HG03558 (cell line): ENCODE data around the gene MCTP2.

Source experiments
- ATAC-seq: cut with Tn5 transposase; IDR thresholded peaks from one replicate; pipeline ENCODE4 v1.9.1; 2021; ENCODE audit warnings: moderate number of reproducible peaks; ENCODE audit not compliant: unreplicated experiment; ENCODE audit errors: extremely low read depth

MCTP2 gene

GRCh38 chr15:94417501-94418293 is 186.3 kb downstream of the MCTP2 start:
- no peak for ATAC-seq

- no peak for ATAC-seq
These were observed 190.3 kb downstream of the MCTP2 start for GRCh38 chr15:94421706-94422105.

DNA sequence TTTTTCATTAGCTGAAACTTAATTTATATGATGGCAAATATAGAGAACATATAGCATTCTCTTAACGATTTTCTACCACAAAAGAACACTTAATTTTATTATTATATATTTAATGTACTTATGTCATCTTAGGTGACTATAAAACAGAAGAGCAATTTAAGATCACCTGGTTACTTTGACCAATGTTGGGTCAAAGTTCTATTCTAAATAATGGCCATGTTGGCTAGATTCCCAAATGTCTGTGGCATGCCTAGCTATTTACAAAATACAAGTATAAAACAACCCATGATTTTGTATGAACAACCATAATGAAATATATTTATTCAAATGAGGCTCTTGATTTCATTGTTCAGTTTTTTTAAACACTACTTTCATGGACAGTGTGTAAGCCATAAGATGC is 200.9 kb downstream of the MCTP2 start:
- no peak for ATAC-seq

DNA sequence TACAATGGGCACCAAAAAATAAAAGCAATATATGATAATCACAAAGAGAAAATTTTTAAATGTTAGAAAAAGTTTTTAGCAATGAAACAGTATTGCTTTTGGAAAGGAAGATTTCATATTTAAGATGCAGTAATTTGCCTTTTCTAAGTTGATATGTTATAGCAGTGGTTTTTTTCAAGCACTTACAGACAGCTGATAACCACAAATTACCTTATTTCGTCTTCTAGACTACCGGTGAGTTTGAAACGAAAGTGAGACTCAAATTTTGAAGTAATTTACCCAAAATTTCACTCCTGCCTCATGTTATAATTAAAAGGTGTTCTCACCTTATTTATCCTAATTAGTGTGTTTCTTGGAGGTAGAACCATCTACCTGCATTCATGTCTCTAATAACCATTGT is 207.8 kb downstream of the MCTP2 start:
- no peak for ATAC-seq

- no peak for ATAC-seq
These were observed 210.4 kb downstream of the MCTP2 start for GRCh38 chr15:94441760-94442159.

- no peak for ATAC-seq
These were observed 211.1 kb downstream of the MCTP2 start for GRCh38 chr15:94442480-94442879.

DNA sequence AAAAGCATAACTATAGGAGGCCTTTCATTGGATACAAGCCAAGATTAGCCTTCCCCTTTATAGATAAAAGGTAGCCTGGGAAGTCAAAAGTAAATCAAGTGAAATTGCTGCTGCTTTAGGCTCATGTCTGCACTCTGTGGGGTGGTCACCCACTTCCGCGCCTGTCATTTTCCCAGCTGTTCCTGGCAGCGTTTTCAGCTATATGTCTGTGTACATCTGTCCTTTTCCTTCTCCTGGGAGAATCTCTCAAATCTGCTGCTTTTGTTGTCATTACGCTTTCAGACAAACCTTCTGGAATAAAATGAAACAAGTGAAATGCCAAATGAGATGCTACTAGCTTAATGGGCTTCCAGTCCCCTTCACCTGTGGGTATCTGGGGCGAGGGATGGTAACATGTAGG is 211.8 kb downstream of the MCTP2 start:
- ATAC-seq = no peak

- no peak for ATAC-seq
These were observed 214.3 kb downstream of the MCTP2 start for GRCh38 chr15:94445566-94446160.

DNA sequence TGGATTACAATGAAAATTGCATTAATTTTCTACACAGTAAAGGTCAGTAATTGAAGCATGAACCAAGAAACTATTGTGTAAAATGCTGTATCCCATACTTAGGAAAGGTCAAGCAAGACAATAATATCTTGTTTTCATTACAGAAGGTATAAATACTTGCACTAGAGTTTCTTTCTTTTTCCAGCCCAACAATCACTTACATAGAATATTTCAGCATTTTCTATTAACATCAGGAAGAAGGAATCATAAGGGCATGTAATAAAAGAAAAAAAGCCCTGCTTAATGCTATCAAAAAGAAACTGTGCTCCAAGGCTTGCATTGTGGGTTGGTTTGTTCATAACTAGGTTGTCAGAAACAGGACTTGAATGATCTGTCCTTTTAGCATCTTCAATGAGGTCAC is 215.1 kb downstream of the MCTP2 start:
- no peak for ATAC-seq

DNA sequence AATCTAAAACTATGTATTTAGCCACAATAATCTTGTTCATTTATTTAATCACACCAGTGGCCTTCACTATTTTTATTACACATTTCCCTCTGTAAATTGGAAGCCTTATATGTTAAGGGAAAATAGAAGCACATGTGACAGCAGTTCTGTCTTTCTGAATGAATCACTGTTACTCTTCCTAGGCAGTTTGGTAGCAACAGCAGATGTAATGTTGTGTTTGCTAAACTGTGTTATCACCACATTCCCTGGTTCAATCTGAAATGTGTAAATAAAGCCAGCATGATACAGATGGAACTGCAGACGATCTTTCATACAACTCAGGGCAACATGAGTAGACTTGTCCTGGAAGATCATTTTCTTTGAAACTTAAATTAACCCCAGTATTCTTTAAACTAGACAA is 220.1 kb downstream of the MCTP2 start:
- ATAC-seq = no peak

DNA sequence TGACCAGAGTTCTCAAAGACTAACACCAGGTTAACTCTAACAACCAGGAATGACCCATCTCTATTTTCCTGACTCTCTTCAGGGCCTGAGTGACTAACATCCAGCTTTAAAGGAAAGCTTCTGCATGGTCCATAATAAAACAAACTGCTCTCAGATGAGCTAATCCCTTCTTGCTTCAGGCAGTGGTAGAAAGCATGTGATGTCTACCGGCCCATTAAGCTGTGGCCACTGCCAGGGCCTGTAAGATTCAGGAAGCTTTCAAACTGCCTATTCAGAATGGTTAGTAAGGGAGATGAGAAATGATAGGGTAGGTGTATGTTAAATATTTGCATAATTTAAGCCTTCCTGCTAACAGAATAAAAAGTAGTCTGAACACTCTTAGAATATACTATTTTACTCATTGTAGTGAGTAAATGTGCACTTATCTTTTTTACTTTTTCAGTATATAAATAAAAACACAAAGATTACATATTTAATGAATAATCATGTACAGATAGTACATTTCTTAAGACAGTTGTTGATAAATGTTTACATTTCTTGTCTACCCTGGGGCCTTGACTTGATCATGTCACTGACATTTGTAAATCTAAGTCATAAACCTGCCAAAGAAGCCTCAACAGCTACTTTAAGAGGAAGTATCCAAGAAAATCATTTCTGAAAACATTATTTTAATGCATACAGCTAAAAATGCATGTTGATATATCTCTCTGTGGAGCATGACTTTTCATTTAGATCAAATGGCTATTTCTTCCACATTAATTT is 222.0 kb downstream of the MCTP2 start:
- no peak for ATAC-seq

DNA sequence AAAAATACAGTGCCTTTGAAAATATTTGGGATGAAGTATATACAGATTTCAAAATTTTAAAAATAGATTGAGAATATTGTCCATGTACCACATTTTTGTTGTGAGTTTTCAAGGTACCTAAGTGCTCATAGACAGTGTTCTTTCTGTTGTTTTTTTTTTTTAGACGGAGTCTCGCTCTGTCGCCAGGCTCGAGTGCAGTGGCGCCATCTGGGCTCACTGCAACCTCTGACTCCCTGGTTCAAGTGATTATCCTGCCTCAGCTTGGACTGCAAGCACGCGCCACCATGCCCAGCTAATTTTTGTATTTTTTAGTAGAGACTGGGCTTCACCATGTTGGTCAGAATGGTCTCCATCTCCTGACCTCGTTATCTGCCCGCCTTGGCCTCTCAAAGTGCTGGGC is 223.9 kb downstream of the MCTP2 start:
- no peak for ATAC-seq

GRCh38 chr15:94456226-94456625 is 224.9 kb downstream of the MCTP2 start:
- ATAC-seq = no peak

DNA sequence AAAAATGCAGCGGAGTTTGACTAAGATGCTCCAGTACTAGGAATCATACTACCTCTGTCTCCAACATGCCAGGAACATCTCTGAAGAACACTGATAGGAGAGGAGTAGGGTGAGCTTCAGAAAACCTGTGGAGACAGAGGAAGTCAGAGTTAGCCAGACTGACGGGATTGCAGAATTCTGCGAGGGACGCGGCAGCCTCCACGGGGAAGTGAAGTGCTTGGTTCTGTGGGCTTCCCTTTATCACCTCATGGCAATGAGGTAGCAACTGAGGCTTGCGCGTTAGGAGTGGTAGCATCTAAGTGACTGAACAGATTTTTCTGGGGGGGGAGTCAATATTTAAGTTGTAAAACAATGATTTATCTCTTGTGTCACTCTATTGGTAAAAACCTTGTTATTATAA is 226.3 kb downstream of the MCTP2 start:
- no peak for ATAC-seq

DNA sequence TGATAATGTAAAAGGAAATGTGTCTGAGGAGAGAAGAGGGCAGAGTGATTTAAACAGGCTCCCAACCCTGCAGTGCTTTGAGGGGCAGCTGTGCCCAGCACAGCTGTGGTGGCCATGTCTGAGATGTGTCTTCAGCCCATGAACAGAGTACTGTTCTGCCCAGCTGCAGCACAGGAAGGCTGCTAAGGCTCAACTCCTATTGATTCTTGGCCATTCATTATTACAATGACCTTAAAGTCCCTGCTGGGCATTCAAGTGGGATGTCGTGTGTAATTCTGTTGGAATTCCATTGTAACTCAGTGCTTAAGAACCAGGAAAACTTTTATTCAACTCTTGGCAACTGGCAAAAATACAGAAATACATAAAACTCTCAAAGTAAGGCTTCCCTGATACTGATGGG is 229.3 kb downstream of the MCTP2 start:
- no peak for ATAC-seq

DNA sequence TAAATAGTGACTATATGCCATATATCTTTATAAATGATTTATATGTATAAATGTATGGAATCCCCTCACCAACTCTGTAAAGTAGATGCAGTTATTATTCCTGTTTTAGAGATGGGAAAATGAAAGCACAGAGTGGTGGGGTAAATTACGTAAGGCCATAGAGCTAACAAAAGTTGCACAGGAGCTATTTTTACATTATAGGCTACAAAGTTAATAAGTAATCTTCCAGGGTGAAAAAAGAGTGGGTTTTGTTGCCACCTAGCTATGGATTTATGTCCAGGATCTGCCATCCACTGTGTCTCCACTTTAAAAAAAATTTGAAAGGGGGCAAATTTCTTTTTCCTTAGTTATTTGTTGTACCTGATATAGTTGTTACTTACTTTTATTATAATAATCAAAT is 235.7 kb downstream of the MCTP2 start:
- ATAC-seq = no peak

DNA sequence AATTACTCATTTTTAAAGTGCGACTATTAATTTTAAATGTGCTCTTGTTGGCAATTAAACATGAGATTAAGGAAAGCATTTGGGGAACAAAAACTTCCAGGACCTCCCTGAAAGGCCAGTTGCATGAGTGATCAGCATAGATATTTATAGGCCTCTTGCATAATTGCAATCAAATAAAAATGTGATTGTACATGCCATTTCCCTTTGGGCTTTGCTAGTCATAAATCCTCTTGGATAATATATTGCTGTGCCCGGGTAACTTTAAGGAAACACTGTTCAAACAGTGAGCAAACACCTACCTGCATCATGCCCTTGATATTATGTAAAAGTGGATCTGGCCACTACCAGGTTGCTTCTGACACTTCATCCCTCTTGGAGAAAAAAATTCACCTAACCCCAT is 239.1 kb downstream of the MCTP2 start:
- no peak for ATAC-seq

DNA sequence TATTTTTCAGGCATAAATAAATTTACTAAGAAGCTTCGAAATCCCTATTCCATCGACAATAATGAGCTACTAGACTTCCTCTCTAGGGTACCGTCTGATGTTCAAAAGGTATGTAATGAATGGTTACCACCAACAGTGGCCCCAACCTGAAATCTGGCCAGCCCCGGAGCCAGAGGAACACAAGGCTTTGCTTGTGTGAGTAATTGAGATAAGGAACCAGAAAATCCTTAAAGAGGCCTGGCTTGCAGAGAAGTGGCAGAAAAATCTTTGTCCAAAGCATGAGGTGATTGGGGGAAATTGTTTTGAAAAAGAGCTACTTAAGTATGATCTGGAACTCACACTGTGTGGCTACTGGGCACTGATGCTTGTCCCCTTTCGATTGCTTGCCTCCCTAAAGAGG is 245.3 kb downstream of the MCTP2 start:
- no peak for ATAC-seq

GRCh38 chr15:94477913-94478553 is 246.7 kb downstream of the MCTP2 start:
- no peak for ATAC-seq

DNA sequence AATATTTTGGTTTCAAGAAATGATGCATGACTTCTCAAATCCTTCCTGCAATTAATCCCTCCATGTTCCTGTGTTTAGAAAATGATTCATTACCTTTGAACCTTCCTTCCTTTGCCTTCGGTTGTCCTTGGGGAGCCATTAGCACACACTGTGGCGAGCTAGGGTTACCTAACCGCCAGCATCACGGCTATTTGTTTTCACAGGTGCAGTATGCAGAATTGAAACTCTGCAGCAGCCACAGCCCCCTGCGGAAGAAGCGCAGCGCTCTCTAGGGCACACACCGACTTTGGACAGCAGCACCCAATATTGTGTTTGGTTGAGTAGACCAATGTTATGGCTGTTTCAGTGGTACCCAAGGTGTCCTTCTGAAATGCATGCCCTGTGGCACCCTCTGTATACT is 247.4 kb downstream of the MCTP2 start:
- no peak for ATAC-seq

GRCh38 chr15:94480289-94480834 is 249.0 kb downstream of the MCTP2 start:
- ATAC-seq = no peak
